B cell (primary cell): ENCODE results near the gene PRIM1. TPM values are rescaled to one million over a fixed set of nuclear protein-coding genes. Genes with fewer than 3 reads are reported as not detected.
A peak's percentile ranks its signal among the peaks of the same experiment; 100 is the strongest.
"Not testable (repeated sequence)": the region's sequence is repeated elsewhere in the genome, so short reads cannot be mapped to it uniquely, and the experiment has no call there.

Experiments
- ATAC-seq: fragments of 200-7000 bp; cut with Tn5 transposase; one replicate; pipeline ENCODE4 v1.10.0; 2021; ENCODE audit warnings: low read depth, mild to moderate bottlenecking, moderate number of reproducible peaks, moderate library complexity
- CTCF ChIA-PET: fragments of 350-600 bp; sonication (Branson Sonifier 250); formaldehyde crosslinking; loops from one replicate; lab custom pipeline; 2021; ENCODE audit warnings: antibody characterized with exemption, inconsistent platforms; lab: Charles Lee
- POLR2A ChIA-PET: fragments of 350-600 bp; sonication (Branson Sonifier 250); formaldehyde crosslinking; loops from one replicate; lab custom pipeline; 2021; ENCODE audit warnings: antibody characterized with exemption; lab: Charles Lee
- DNase-seq: peaks from one replicate; pipeline ENCODE4 v3.0.0; 2013
- H2AFZ ChIP-seq: 2 replicates; pipeline ENCODE4 v1.6.1; 2012; ENCODE audit warnings: mild to moderate bottlenecking, low read depth, low read length; ENCODE audit not compliant: insufficient read depth, poor library complexity, severe bottlenecking
- H3K27ac ChIP-seq, 2 donors: 1 replicate in 1 of 2; 2 replicates in 1 of 2; pipeline ENCODE4 v1.5.1; 2012 to 2013; ENCODE audit warnings: low read length in 2 of 2, mild to moderate bottlenecking in 2 of 2, moderate library complexity in 1 of 2
- H3K27me3 ChIP-seq, 4 experiments: fragments of 200-600 bp in 1 of 4; sonication (generic) in 1 of 4; replicated peaks in 1 of 4; 1 replicate in 2 of 4; 2 replicates in 2 of 4; pipeline versions ENCODE4 v1.6.1 to v1.7.0; 2013 to 2016; ENCODE audit warnings: low read length in 3 of 4, mild to moderate bottlenecking in 2 of 4, mixed read lengths in 1 of 4, moderate library complexity in 1 of 4; ENCODE audit not compliant: insufficient read depth in 4 of 4, control insufficient read depth in 3 of 4; ENCODE audit errors: control extremely low read depth in 1 of 4
- H3K36me3 ChIP-seq, 2 experiments: replicated peaks in 1 of 2; 1 replicate in 1 of 2; 2 replicates in 1 of 2; pipeline versions ENCODE4 v1.6.1 to v1.7.1; 2013; ENCODE audit warnings: low read length in 1 of 2; ENCODE audit not compliant: insufficient read depth in 2 of 2, control insufficient read depth in 1 of 2; ENCODE audit errors: control extremely low read depth in 1 of 2, extremely low read depth in 1 of 2
- H3K4me1 ChIP-seq, 2 donors: fragments of 200-600 bp in 1 of 2; sonication (generic) in 1 of 2; 1 replicate in 1 of 2; 2 replicates in 1 of 2; pipeline versions ENCODE4 v1.5.1 to v1.6.1; 2013 to 2017; ENCODE audit warnings: low read length in 2 of 2; ENCODE audit not compliant: control insufficient read depth in 2 of 2, insufficient read depth in 2 of 2
- H3K4me2 ChIP-seq: replicated peaks from 2 replicates; pipeline ENCODE3; 2012; ENCODE audit warnings: mild to moderate bottlenecking, low read depth, low read length; ENCODE audit not compliant: poor library complexity, severe bottlenecking
- H3K4me3 ChIP-seq, 5 experiments: fragments of 200-600 bp in 1 of 5; sonication (generic) in 1 of 5; 1 replicate in 3 of 5; 2 replicates in 2 of 5; pipeline versions ENCODE4 v1.5.1 to v1.7.0; 2011 to 2016; ENCODE audit warnings: low read length in 4 of 5, mild to moderate bottlenecking in 4 of 5, low read depth in 2 of 5, control low read depth in 1 of 5, moderate library complexity in 1 of 5; ENCODE audit not compliant: insufficient read depth in 1 of 5; ENCODE audit errors: control extremely low read depth in 1 of 5, extremely low read depth in 1 of 5
- H3K79me2 ChIP-seq: fragments of 200-600 bp; sonication (generic); one replicate; pipeline ENCODE4 v1.6.0; 2016; ENCODE audit warnings: low read length; ENCODE audit not compliant: control insufficient read depth, insufficient read depth
- H3K9ac ChIP-seq: fragments of 200-600 bp; sonication (generic); 2 replicates; pipeline ENCODE4 v1.6.1; 2017; ENCODE audit warnings: mild to moderate bottlenecking, low read length, moderate library complexity
- H3K9me3 ChIP-seq, 3 donors: one replicate each; pipeline versions ENCODE4 v1.6.1 to v1.7.1; 2013; ENCODE audit warnings: low read length in 2 of 3; ENCODE audit not compliant: control insufficient read depth in 2 of 3, insufficient read depth in 1 of 3; ENCODE audit errors: control extremely low read depth in 1 of 3
- H4K20me1 ChIP-seq: 2 replicates; pipeline ENCODE4 v1.6.0; 2012; ENCODE audit warnings: mild to moderate bottlenecking, low read length; ENCODE audit not compliant: insufficient read depth, control insufficient read depth, poor library complexity, severe bottlenecking
- H3K27ac Mint-ChIP-seq: one replicate; pipeline ENCODE4 v1.8.0; 2021; ENCODE audit warnings: mixed read lengths
- H3K27me3 Mint-ChIP-seq: one replicate; pipeline ENCODE4 v1.8.0; 2021; ENCODE audit warnings: mixed read lengths
- H3K4me1 Mint-ChIP-seq: one replicate; pipeline ENCODE4 v1.8.0; 2021; ENCODE audit warnings: mixed read lengths
- H3K4me3 Mint-ChIP-seq: one replicate; pipeline ENCODE4 v1.8.0; 2021; ENCODE audit warnings: mixed read lengths
- H3K9me3 Mint-ChIP-seq: one replicate; pipeline ENCODE4 v1.8.0; 2022; ENCODE audit warnings: mixed read lengths; ENCODE audit not compliant: insufficient read depth
- EZH2 ChIP-seq: IDR thresholded peaks from 2 replicates; pipeline ENCODE4 v1.6.1; 2012; ENCODE audit warnings: borderline replicate concordance, low read depth, mild to moderate bottlenecking, moderate library complexity, low read length; ENCODE audit not compliant: insufficient read depth, poor library complexity, severe bottlenecking
- WGBS: methylation state at CpG from one replicate; pipeline ENCODE4 v1.1.5; 2013; ENCODE audit warnings: missing lambda C conversion rate; ENCODE audit not compliant: insufficient coverage; 5-methylcytosine and 5-hydroxymethylcytosine counted together
- intact Hi-C: fragments of 100-400 bp; cut with micrococcal nuclease; formaldehyde crosslinking; loops from one replicate; pipeline ENCODE4 v1.10.0; 2022
- polyA plus RNA-seq: library from polyadenylated mRNA; depleted of rRNA; stranded (reverse); fragments of >200 nt; gene quantifications from 2 replicates; pipeline ENCODE4 v1.2.3, GENCODE V29; 2012
- total RNA-seq, 2 donors: library from RNA; stranded (reverse); fragments of 120-200 nt in 1 of 2; gene quantifications; 1 replicate in 1 of 2; 2 replicates in 1 of 2; pipeline versions ENCODE4 v1.2.3 to v1.2.4, GENCODE V29; 2013 to 2022

PRIM1 gene
- total and polyA plus RNA-seq, 2 donors (not counting 1 experiment from before 2014, with no cell fraction given), result 16.9 to 25.4 TPM

DNA sequence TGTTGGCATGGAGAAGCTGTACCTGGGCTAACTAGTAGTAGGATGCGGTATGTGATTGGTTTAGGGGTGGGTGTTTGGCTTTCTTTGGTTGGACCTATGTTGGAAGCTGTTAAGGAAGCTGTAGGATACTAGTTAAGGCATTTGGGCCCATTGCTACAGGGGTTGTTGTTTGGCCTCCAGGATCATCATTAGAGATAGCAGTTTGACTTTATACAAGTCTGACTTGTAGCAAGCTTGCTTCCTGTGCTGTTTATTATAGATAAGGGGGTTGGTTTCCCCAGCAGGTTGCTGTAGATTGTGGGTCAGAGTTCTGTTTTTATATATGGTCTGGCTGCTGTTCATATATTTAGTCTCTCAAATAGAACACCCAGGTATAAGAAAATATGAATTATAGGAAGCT is 1.4 kb upstream of the PRIM1 start:
- Histone ChIP-seq H4K20me1 (no peaks in the 10 kb centered on the region), H3K4me3 (no peak overlapping the region), H3K36me3 (no peaks in the 10 kb centered on the region), H3K79me2 (no peaks in the 10 kb centered on the region), H3K4me2 (no peak overlapping the region), H3K9ac (no peak overlapping the region), H3K4me1 (peaks cover 28 to 30% of the 10 kb centered on the region in 2 donors), H3K27me3 (no peaks in the 10 kb centered on the region), H2AFZ (no peak overlapping the region), H3K27ac (no peak overlapping the region), H3K9me3 (no peaks in the 10 kb centered on the region)
- WGBS, result 100% methylated on average over 1 of the region's 1 CpG
- no peak for TF ChIP-seq EZH2
- peaks cover 35% of the 10 kb centered on the region for H3K4me1 Mint-ChIP-seq
- CTCF ChIA-PET, result interaction anchor here (0.6 to 14.7 kb wide), 12 partner anchors 10 to 1022 kb away, joined by 3 to 152 read pairs (median 4); partner anchors contain the start of gene HSD17B6
- H3K27ac Mint-ChIP-seq, result peak overlapping the region; percentile 84
- H3K4me3 Mint-ChIP-seq, result peak overlapping the region; percentile 74
- POLR2A ChIA-PET, result interaction anchor here (1.0 kb wide), 1 partner anchor 64 kb away, joined by 4 read pairs; no protein-coding TSS in a partner anchor
- H3K9me3 Mint-ChIP-seq, result no peaks in the 10 kb centered on the region
- intact Hi-C loops, result loop anchor here (2.0 to 10.0 kb wide), 4 partner anchors 116 to 733 kb away; a partner anchor contains a TSS
- H3K27me3 Mint-ChIP-seq, result no peaks in the 10 kb centered on the region
- no peak for ATAC-seq
- DNase-seq, result no peak

DNA sequence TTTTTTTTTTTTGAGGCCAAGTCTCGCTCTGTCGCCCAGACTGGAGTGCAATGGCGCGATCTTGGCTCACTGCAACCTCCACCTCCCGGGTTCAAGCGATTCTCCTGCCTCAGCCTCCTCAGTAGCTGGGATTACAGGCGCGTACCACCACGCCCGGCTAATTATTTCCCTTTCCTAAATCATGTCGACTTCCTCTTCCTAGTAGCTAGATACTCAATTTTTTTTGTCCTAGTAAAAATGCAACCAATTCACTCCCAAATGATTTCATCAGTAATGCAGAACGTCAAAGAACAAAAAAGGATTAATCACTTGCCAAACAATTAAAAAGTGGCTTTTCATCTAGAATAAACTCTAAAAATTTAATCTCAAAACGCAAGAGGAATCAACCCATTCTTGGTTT is 1.5 kb downstream of the PRIM1 start:
- H3K4me3 ChIP-seq, H3K9me3 Mint-ChIP-seq, POLR2A ChIA-PET, H3K9ac ChIP-seq, H3K9me3 ChIP-seq, H3K79me2 ChIP-seq, H3K27me3 Mint-ChIP-seq, H3K27me3 ChIP-seq, H2AFZ ChIP-seq, H4K20me1 ChIP-seq, ATAC-seq, DNase-seq: not testable (repeated sequence)
- Histone ChIP-seq H3K36me3 (peaks cover 3 to 13% of the 10 kb centered on the region in 2 experiments), H3K4me2 (peak overlapping the region; percentile 97), H3K4me1 (peaks cover 38% of the 10 kb centered on the region in 2 donors), H3K27ac (peak overlapping the region in 1 of 2 donors; percentile 79)
- Mint-ChIP-seq H3K4me1 (peaks cover 47% of the 10 kb centered on the region), H3K27ac (peak overlapping the region; percentile 78), H3K4me3 (peak overlapping the region; percentile 11)
- CTCF ChIA-PET, result interaction anchor here (0.7 to 1.1 kb wide), 2 partner anchors 63 to 88 kb away, joined by 3 to 4 read pairs; partner anchors contain the start of gene PTGES3
- intact Hi-C loops, result loop anchor here (5.0 to 10.0 kb wide), 3 partner anchors 113 to 484 kb away; a partner anchor contains a TSS
- WGBS, result 74% methylated on average over 5 of the region's 13 CpGs
